Placental epithelial cell (primary cell): ENCODE measurements around the gene TSNAX. TPM values are rescaled to one million over a fixed set of nuclear protein-coding genes. Genes with fewer than 3 reads are reported as not detected.

Experiments
- total RNA-seq: library from RNA; depleted of rRNA; stranded (reverse); fragments of >200 nt; gene quantifications from 2 replicates; pipeline ENCODE4 v1.2.3, GENCODE V29; 2012

TSNAX gene
- 22.8 and 32.8 TPM in 2 replicates for total RNA-seq

GRCh38 chr1:231528172-231529029 is at the start of gene TSNAX:
Gene TSNAX (plus strand): TSS chr1:231528669. CDS start chr1:231528811, 142 bp downstream.

Other genes with a start within 250 kb of the TSNAX start
- 22.4 and 25.6 TPM in 2 replicates for gene EXOC8, start 190.8 kb upstream of the TSNAX start, total RNA-seq
- gene SPRTN, start 190.4 kb upstream of the TSNAX start, total RNA-seq = 18.3 and 22.8 TPM in 2 replicates
- gene EGLN1, start 106.4 kb upstream of the TSNAX start, total RNA-seq = 45.5 and 71.6 TPM in 2 replicates
- gene DISC1, start 98.1 kb downstream of the TSNAX start, total RNA-seq = 6.6 and 13.7 TPM in 2 replicates